GM21390 (cell line): ENCODE results near the gene CTNNBL1.
"Not testable (repeated sequence)": the region's sequence is repeated elsewhere in the genome, so short reads cannot be mapped to it uniquely, and the experiment has no call there.

Experiments used
- ATAC-seq: cut with Tn5 transposase; IDR thresholded peaks from one replicate; pipeline ENCODE4 v1.9.1; 2021; ENCODE audit not compliant: unreplicated experiment

The CTNNBL1 gene

GRCh38 chr20:37693635-37694626 lies at the start of gene CTNNBL1:
TSS of gene CTNNBL1 (plus strand) at chr20:37694030. CDS start at chr20:37694123, 93 bp downstream.
- peak; percentile 81 for ATAC-seq

DNA sequence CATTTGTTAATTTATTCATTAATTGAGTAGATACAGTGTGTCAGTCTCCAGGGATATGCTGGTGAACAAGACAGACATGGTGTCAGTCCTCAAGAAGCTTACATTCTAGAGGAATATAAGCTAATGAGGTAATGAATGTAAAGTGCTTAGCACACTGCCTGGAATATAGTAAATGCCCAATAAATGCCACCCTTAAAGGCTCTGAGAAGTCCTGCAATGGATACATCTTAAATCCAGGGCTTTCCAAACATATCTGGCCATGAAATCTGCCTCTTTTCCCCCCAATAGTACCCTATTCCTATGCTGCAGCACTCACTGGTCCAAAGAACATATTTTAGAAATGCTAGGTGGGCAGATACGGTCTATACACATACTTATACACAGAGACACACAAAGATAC lies 49.2 kb upstream of the CTNNBL1 start:
- ATAC-seq, result no peak

- ATAC-seq, result no peak
Measured at GRCh38 chr20:37647946-37648345, 45.9 kb upstream of the CTNNBL1 start.

DNA sequence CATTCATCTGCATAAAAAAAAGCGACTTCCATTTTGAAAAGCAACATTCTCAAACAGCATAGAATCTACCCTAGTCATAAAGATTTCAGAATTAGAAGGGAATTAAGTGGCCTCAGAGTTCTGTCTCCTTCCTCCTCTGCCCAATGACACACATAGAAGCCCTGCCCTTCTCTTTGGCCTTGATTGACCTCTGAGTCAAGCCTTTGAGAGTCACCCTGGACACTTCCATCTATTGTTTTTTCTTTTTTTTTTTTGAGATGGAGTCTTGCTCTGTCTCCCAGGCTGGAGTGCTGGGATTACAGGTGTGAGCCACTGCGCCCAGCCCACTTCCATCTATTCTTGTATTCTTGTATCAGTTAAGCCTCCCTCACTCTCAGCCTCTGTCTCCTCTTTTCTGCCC lies 44.8 kb upstream of the CTNNBL1 start:
- ATAC-seq, result no peak

DNA sequence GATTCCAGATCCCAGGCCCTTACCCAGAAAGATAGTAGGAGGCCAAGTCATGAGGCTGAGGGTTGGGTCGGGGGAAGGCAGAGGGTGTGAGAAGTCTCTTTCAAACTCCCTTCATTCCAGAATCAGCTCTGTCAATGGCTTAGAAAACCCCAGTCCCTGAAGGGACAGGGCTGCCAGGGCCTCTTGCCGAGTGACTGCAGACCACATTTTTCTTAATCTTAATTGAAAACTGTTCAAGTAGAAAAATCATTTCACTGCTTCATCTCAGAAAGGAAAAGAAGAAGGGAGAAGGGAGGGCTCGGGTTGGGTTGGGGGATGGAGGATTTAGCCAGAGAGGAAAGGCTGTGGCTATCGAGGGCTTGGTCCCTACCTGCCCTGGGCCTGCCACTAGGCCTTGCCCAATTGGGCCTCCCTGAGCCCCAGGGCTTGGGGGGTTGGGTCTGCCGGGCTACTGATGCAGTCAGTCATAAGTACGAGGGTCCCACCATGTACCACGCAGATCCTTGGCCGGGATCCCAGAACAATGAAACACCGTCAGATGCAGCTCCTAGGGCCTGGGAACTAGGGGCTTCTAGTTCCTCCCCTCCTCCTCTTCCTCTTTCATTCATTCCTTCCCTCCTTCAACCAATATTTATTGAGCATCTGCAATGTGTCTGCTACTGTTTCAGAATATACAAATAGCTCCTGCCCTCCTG lies 44.0 kb upstream of the CTNNBL1 start:
- ATAC-seq, result no peak

DNA sequence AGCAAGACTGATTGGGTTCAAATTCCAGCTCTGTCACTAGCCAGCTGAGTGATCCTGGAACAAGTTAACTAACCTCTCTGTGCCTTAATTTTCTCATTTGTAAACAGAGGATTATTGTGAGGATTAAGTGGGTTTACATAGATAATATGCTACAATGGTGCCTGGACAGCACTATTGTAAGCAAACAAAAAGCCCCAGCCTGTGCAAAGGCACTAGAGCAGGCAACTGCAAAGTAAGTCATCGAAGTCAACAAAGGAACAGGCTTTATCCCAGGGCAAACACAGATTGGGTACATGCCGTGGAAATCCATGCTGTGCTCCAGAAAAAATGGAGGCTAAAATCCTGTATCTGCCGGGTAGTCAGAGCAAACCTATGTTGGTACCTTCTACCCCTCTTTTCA lies 43.2 kb upstream of the CTNNBL1 start:
- ATAC-seq, result no peak

DNA sequence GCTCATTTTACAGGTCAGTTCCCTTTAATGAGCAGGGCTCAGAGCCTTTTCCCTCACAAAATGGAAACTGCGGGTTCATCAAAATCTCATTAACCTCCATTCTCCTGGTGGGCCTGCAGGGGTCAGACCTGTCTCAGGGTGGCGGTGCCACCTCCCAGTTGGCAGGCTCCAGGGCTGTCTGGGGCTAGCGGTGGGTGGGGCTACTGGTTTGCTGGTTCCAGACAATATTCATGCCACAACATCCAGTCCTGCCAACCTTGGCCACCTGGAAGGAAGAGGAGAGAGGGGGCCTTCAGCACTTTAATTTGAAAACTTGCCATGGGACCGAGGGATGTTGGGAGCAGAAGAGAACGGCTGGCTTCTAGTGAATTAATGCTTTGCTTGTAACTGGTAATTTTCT lies 41.9 kb upstream of the CTNNBL1 start:
- ATAC-seq, result no peak

DNA sequence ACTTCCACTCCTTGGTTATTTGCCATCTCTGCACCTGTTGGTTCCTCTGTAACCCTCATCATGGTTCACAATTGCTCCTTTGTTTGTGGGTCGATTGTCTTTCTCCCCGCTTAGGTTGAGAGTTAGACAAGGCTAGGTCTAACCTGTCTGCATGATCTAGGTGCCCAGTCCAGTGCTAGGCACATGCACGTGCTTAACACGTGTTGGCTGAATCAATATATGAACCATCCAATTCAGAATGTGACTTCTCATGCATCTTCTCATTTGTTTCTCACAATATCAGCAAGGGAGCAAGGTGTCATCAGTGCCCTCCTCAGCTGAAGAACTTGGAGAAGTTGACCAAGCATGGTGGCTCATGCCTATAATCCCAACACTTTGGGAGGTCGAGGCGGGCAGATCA lies 36.9 kb upstream of the CTNNBL1 start:
- ATAC-seq, result no peak

- ATAC-seq, result no peak
Measured at GRCh38 chr20:37657924-37658804, 35.7 kb upstream of the CTNNBL1 start.

- no peak for ATAC-seq
Measured at GRCh38 chr20:37661519-37661918, 32.3 kb upstream of the CTNNBL1 start.

DNA sequence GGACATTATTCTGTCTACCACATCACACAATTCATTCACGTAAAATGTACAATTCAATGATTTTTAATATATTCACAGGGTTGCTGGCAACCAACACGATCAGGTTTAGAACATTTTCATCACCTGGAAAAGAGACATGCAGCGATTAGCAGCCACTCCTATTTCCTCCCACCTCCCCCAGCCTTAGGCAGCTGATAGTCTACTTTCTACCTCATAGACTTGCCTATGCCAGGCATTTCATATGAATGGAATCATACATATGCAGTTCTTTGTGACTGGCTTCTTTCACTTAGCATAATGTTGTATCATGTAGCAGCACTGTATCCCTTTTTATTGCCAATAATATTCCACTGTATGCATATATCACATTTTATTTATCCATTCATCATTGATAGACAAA lies 31.5 kb upstream of the CTNNBL1 start:
- no peak for ATAC-seq

DNA sequence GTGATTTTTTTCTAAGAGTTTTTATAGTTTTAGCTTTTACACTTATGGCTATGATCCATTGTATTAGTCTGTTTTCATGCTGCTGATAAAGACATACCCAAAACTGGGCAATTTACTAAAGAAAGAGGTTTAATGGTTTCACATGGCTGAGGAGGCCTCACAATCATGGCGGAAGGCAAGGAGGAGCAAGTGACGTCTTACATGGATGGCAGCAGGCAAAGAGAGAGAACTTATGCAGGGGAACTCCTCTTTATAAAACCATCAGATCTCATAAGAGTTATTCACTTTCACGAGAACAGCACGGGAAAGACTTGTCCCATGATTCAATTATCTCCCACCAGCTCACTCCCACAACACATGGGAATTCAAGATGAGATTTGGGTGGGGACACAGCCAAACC lies 29.2 kb upstream of the CTNNBL1 start:
- ATAC-seq, result not testable (repeated sequence)

- no peak for ATAC-seq
Measured at GRCh38 chr20:37668166-37668565, 25.7 kb upstream of the CTNNBL1 start.

DNA sequence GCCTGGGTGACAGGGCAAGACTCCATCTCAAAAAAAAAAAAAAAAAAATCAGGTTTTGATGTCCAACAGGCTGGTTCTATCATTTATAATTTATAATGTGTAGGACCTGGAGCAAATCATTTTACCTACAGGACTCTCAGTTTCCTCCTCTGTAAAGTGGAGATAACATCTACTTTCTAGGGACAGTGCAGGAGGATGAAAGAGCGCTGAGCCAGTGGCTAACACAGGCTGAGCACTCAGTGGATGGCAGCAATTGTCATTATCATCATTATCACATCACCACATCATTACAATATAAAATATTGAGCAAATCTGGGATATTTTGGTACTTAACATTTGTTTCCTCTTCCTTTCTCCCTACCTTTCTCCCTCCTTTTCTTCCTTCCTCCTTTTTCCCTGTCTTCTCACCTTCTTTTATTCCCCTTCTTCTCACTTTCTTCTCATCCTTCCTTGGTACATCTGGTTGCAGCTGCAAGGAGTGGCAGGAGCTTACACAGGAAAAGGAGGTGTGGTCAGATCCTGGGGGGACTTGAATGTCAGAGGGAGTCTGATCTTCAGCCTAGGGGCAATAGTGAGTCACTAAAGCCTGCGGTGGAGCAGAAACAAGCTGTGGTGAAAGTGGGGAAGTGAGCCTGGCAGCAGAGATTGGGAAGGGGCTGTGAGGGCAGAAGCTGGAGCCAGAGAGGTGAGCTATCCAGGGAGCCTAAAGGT lies 24.6 kb upstream of the CTNNBL1 start:
- no peak for ATAC-seq

GRCh38 chr20:37669773-37670236 lies 24.0 kb upstream of the CTNNBL1 start:
- no peak for ATAC-seq

DNA sequence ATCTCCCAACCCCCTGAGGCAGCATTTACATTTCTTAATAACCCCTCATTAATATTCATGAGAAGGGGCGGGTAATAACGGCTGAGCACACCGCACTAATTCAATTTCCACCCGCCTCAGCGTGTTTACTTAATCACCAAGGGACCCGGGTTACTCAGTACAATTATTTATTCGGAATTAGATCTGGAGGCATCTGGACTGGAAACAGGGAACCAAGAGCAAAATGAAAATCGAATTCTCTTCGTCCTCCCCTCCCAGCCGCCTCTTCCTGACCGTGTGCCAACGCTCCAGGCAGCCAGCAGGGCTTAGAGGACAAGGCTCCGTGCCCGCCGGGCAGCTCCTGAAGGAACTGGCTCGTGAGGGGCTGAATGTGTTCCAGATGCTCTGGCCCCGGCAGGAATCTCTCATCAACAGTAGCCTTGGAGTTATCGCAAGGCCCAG lies 23.5 kb upstream of the CTNNBL1 start:
- no peak for ATAC-seq

DNA sequence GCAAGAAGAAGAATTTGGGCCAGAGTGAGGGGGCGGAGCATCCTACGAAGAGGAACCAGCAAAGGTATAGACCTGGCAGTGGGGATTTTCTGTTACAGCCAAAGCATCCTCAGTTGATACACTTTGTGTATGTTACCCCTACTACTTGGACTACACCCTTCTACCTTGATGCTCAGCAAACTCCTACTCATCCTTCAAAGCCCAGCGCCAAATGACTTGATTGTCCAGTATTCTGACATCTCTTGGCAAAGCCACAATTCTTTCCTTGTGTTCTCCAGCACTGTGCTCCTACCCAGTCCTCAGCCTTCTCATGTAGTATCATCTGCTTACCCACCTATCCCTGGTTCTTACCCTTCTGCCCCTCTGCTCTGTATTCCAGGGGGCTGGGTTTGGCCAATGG lies 21.7 kb upstream of the CTNNBL1 start:
- no peak for ATAC-seq

GRCh38 chr20:37673444-37673843 lies 20.4 kb upstream of the CTNNBL1 start:
- no peak for ATAC-seq

DNA sequence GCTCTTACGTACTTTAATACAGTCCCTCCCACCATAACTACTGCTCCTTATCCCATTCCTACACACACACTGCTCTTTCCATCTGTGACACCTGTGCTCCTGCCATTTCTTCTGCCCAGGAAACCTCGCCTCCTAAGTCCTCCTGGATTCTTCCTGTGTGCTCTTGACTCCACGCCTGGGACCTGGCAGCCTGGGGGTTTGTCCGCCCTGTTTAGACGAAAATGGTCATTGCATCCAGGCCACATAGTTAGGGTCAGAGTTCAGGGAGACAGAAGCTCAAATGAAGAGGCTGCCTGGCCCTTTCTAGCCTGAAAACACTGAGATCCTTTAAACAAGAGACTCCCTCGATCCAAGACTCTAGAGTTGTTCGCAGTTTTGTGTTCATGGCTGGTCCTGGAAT lies 17.4 kb upstream of the CTNNBL1 start:
- no peak for ATAC-seq
